Urothelium cell line (cell line): Measurements from ENCODE around the gene MT1F.
A peak's percentile ranks its signal among the peaks of the same experiment; 100 is the strongest.
"Not testable (repeated sequence)": the region's sequence is repeated elsewhere in the genome, so short reads cannot be mapped to it uniquely, and the experiment has no call there.

Source experiments
- DNase-seq: peaks from one replicate; pipeline ENCODE4 v3.0.0; 2011; ENCODE audit warnings: low spot score, mixed read lengths
- FAIRE-seq: peaks from 2 replicates; lab custom pipeline; 2011; peaks lifted over from hg19 to GRCh38; lab: Jason Lieb, UNC

Gene MT1F

GRCh38 chr16:56657555-56658326, at the start of gene MT1F:
Gene MT1F (plus strand): TSS chr16:56657959. CDS start chr16:56658059, 100 bp downstream.
- FAIRE-seq (no peak), DNase-seq (no peak)

- FAIRE-seq: no peak
- peak; percentile 96 for DNase-seq
Observed at GRCh38 chr16:56608043-56608875, 49.5 kb upstream of the MT1F start, which contains the start of gene MT2A. Gene MT2A (plus strand): TSS chr16:56608584. CDS start chr16:56608656, 72 bp downstream.

GRCh38 chr16:56608876-56609462, 48.8 kb upstream of the MT1F start:
- no peak for FAIRE-seq
- DNase-seq: no peak

GRCh38 chr16:56609463-56609921, 48.3 kb upstream of the MT1F start:
- peak; percentile 41 for DNase-seq
- FAIRE-seq: no peak

DNA sequence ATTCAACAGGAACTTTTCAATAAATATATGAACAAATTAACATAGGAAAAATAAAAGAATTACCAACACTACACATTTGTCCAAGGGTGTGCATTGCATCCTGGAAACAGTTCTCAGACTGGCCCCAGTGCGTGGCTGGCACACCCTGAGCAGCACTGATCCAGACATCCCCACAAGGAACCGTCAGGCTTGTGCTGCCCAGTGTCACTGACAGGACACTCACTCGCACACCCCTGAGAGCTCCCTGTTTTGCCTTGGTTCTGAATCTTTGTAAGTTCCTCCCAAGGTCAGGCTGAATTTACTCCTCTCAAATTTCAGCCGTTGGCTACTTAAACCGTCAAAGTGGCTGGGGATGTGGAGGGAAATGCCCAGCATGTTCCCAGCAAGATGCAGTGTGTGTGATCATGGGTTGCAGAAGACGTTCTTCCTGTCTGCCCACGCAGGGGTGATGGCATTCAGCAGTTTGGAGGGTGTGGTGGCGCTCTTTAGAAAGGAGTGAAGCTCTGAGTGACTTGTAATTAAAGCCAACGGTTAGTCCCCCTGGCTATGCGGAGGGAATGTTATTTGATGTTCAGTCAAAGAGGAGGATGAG, 47.6 kb upstream of the MT1F start:
- FAIRE-seq (no peak), DNase-seq (peak; percentile 40)

DNA sequence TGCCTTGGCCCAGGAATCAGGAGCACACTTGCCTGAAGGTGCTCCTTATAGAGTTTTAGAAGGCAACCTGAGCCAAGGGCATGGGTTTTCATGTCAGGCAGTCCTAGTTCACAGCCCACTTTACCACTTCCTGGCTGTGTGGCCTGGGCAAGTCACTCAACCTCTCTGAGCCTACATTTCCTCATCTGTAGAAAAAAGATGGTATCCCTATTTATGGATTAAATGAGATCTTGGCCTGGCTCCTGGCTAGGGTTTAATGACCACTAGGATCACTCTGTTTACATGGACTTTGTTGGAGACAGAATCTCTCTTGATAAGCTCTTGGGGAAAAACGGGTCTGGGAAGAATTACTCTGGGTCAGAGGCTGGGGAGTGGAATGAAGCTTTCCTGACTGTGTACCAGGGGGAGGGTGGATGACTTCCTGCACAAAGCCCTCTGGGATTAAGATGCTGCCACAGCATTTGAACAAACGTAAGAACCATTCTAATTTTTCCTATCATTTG, 47.1 kb upstream of the MT1F start:
- no peak for DNase-seq
- FAIRE-seq: no peak

DNA sequence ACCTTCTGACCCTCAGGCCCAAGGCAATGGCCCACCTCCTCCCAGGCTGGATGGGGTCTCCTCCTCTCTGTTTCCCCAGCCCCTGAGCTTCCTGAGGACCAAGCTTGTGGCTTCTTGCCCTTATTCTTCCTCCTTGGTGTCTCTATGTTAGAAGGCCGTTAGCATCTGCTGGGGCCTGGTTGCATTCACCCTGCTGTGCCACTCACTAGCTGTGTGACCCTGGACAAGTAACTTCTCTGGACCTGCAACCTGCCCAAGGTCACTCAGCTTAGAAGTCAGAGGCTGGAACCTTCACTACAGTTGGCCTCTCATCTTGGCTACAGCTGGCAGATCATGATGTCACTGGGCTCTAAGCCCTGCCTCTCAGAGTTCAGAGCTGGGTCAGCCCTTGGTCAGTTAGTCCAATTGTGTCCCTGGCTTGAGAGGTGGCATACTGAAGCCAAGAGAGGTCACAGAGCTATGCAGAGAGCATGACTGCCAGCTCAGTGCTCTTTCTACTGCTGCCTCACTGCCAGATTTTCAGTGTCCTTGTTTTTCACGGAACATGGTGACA, 46.4 kb upstream of the MT1F start:
- no peak for DNase-seq
- FAIRE-seq: no peak

DNA sequence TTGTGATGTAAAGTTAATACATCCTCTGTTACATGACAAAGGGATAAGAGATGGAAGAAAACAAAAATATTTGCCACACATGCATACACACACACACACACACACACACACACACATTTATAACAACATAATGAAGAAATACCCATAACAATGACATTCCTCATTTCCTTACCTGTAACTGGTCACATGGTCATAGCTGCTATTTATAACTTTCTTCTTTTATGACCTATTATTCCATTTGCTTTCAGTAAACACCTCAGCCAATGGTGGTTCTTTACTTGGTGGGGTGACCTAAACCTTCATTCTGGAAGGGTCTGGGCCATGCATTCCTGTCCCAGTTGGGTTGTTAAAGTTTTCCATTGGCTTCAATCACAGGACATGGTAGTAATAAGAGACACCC, 44.1 kb upstream of the MT1F start:
- FAIRE-seq (no peak), DNase-seq (no peak)

GRCh38 chr16:56614549-56614991, 43.2 kb upstream of the MT1F start:
- DNase-seq (peak; percentile 46), FAIRE-seq (no peak)

DNA sequence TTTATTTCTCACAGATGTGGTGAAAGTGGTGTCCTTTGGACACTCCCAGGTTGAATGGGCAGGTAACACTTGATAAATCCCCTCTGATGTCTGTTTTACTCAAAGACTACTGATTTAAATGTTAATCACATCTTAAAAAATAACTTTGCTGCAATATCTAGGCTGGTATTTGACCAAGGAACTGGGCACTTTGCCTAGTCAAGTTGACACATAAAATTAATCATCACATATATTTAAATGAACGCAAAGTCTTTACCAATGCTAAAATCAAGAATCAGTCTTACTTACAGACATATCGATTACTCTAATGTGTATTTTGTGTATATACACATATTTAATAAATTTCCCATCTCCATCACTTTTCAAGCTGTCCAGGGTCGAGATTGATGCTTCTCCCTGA, 42.4 kb upstream of the MT1F start:
- no peak for FAIRE-seq
- DNase-seq: no peak

DNA sequence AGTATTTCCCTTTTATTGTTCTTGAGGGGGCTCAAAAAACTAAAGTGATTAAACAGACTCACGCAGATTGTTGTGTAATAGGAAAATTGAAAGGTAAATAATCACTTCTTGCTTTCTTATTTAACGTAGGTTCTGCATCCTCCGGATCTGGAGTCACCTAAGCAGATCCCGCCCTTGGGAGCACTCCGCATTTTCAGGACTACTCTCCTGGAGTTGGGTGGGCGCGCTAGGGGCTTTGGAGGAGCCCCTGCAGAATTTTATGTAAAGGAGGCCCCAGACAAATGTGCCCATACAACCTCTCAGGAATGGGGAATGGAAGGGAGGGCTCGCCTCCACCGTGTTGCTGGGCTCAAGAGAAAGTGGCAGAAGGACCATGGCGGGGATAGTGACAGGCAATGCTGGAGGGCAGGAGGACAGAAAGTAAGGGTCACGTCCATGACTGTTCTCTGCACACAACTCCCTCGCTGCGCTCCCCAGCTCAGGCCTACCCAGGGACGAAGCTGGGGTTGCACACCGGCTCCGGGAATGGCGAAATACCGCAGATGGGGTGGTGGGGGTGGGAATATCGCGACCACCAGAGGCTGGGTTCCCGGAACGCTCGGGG, 41.0 kb upstream of the MT1F start:
- FAIRE-seq (no peak), DNase-seq (no peak)

- FAIRE-seq: no peak
- DNase-seq: no peak
Observed at GRCh38 chr16:56617212-56618085, 40.3 kb upstream of the MT1F start.

DNA sequence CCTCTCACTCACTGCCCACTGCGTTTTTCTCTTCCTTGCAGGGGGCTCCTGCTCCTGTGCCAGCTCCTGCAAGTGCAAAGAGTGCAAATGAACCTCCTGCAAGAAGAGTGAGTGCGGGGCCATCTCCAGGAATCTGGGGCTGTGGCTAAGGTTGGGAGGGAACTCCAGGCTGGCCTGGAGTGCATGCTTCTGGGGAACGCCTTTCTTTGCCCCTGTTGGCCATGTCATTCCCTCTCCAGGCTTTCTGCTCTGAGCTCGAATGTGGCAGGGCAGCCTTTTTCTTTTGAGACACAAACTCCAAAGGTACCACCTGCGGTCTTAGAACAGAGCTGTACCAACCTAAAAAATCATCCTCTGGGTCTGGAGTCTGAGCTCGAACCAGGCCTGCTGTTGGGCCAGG, 39.6 kb upstream of the MT1F start:
- DNase-seq (no peak), FAIRE-seq (no peak)

GRCh38 chr16:56620339-56620897, 37.3 kb upstream of the MT1F start:
- FAIRE-seq (no peak), DNase-seq (no peak)

DNA sequence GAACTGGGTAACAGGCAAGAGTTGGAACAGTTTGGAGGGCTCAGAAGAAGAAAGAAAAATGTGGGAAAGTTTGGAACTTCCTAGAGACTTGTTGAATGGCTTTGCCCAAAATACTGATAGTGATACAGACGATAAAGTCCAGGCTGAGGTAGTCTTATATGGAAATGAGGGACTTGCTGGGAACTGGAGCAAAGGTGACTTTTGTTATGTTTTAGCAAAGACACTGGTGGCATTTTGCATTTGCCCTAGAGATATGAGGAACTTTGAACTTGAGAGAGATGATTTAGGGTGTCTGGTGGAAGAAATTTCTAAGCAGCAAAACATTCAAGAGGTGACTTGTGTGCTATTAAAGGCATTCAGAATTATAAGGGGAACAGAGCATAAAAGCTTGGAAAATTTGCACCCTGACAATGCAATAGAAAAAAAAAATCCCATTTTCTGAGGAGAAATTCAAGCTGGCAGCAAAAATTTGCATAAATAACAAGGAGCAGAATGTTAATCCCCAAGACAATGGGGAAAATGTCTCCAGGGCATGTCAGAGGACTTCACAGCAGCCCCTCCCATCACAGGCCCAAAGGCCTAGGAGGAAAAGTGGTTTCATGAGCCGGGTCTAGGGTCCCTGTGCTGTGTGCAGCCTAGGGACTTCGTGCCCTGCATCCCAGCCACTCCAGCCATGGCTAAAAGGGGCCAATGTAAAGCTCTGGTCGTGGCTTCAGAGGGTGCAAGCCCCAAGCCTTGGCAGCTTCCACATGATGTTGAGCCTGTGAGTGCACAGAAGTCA, 35.9 kb upstream of the MT1F start:
- not testable (repeated sequence) for FAIRE-seq, DNase-seq

GRCh38 chr16:56623184-56623583, 34.6 kb upstream of the MT1F start:
- FAIRE-seq, DNase-seq: not testable (repeated sequence)

DNA sequence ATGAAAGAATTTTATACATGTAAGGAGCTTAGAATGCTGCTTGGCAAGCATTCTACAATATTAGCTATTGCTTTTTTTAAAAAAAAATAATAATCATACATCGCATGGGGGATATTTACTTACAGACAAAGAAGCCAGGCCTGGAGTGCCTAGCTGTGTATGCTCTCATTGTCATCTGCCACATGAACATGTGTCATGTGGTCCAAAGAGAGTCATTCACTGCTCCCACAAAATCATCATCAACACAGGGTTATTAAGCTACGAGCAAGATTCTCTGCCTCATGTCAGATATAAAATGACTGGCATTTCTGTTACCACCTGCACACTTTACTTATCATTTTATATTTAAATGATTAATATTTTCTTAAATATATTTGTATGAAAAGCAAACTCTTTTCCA, 34.1 kb upstream of the MT1F start:
- FAIRE-seq (no peak), DNase-seq (no peak)
